H1 (cell line): ENCODE measurements around the gene NFKBIL1.

Experiments used
- BRCA1 ChIP-seq: IDR thresholded peaks from 2 replicates; pipeline ENCODE4 v1.6.1; 2012; ENCODE audit warnings: low read depth, low read length, improper control_type of control experiment
- POLR2A ChIP-seq, 2 experiments: IDR thresholded peaks; 1 replicate in 1 of 2; 2 replicates in 1 of 2; pipeline ENCODE4 v1.6.1; 2011; ENCODE audit warnings: low read depth in 2 of 2, low read length in 2 of 2, mild to moderate bottlenecking in 2 of 2; ENCODE audit errors: control extremely low read depth in 1 of 2

GRCh38 chr6:31607317-31607716 lies 59.9 kb downstream of the NFKBIL1 start:
- TF ChIP-seq BRCA1, result no peak
- no peak for TF ChIP-seq POLR2A (IDR thresholded peaks at IDR 0.05; ENCODE audit: control extremely low read depth in 1 of 2, low read depth in 2 of 2, low read length in 2 of 2)
